ENCODE data around the gene CD72.
"Not testable (repeated sequence)": the region's sequence is repeated elsewhere in the genome, so short reads cannot be mapped to it uniquely, and the experiment has no call there.

CD72 gene

GRCh38 chr9:35636877-35637246, 18.6 kb upstream of the CD72 start:
- not testable (repeated sequence) for H3K27me3 ChIP-seq, H4K20me1 ChIP-seq
- peak overlapping the region; percentile 90 for H3K4me2 ChIP-seq
- peaks cover 12% of the 10 kb centered on the region for H3K9me3 ChIP-seq
- H3K36me3 ChIP-seq, result peaks cover 13% of the 10 kb centered on the region
- peak overlapping the region; percentile 82 for H3K9ac ChIP-seq
- peaks cover 95% of the 10 kb centered on the region for H3K4me1 ChIP-seq
- H3K27ac ChIP-seq, result peak overlapping the region; percentile 97
- peak overlapping the region; percentile 30; the same call in 1 of the 2 replicates for H3K4me3 ChIP-seq

GRCh38 chr9:35636135-35636876, 18.1 kb upstream of the CD72 start:
- Histone ChIP-seq H3K27me3 (no peaks in the 10 kb centered on the region), H3K9ac (peak overlapping the region; percentile 82), H3K4me3 (peak overlapping the region; percentile 30), H3K4me1 (peaks cover 90% of the 10 kb centered on the region), H3K36me3 (peaks cover 12% of the 10 kb centered on the region), H3K27ac (peak overlapping the region; percentile 97), H3K4me2 (peak overlapping the region; percentile 90), H3K9me3 (peaks cover 12% of the 10 kb centered on the region), H4K20me1 (no peaks in the 10 kb centered on the region)
- TF ChIP-seq Cebpa-rat (IDR thresholded peaks at IDR 0.05), result no peak

- no peaks in the 10 kb centered on the region for H3K27me3 ChIP-seq
- H3K27ac ChIP-seq, result peak overlapping the region; percentile 97
- H3K4me1 ChIP-seq, result peaks cover 85% of the 10 kb centered on the region
- H3K4me2 ChIP-seq, result peak overlapping the region; percentile 90
- no peaks in the 10 kb centered on the region for H4K20me1 ChIP-seq
- H3K4me3 ChIP-seq, result peak overlapping the region; percentile 30
- peaks cover 7% of the 10 kb centered on the region; the same call in 1 of the 2 replicates for H3K9me3 ChIP-seq
- TF ChIP-seq Cebpa-rat (IDR thresholded peaks at IDR 0.05), result no peak
- peak overlapping the region; percentile 82 for H3K9ac ChIP-seq
- H3K36me3 ChIP-seq, result peaks cover 6% of the 10 kb centered on the region
Observed at GRCh38 chr9:35635730-35636129, 17.5 kb upstream of the CD72 start.

GRCh38 chr9:35629597-35629996, 11.4 kb upstream of the CD72 start:
- TF ChIP-seq Cebpa-rat (IDR thresholded peaks at IDR 0.05), result no peak
- H3K27ac ChIP-seq, result no peak overlapping the region
- no peaks in the 10 kb centered on the region for H3K36me3 ChIP-seq
- H4K20me1 ChIP-seq, result no peaks in the 10 kb centered on the region
- H3K4me2 ChIP-seq, result no peak overlapping the region
- H3K4me1 ChIP-seq, result peaks cover 72% of the 10 kb centered on the region
- H3K27me3 ChIP-seq, result no peaks in the 10 kb centered on the region
- H3K9me3 ChIP-seq, result no peaks in the 10 kb centered on the region
- H3K4me3 ChIP-seq, result no peak overlapping the region
- H3K9ac ChIP-seq, result no peak overlapping the region

GRCh38 chr9:35628389-35628991, 10.3 kb upstream of the CD72 start:
- Histone ChIP-seq H3K27ac (peak overlapping the region; percentile 22), H3K4me1 (peaks cover 65% of the 10 kb centered on the region), H3K36me3 (no peaks in the 10 kb centered on the region), H4K20me1 (no peaks in the 10 kb centered on the region), H3K9me3 (no peaks in the 10 kb centered on the region), H3K9ac (0 out of 2 replicates have a peak overlapping the region, but pooled peaks have one; percentile 29), H3K4me2 (no peak overlapping the region), H3K27me3 (no peaks in the 10 kb centered on the region), H3K4me3 (no peak overlapping the region)
- TF ChIP-seq Cebpa-rat (IDR thresholded peaks at IDR 0.05), result no peak

- H3K4me3 ChIP-seq, result no peak overlapping the region
- no peaks in the 10 kb centered on the region for H4K20me1 ChIP-seq
- no peaks in the 10 kb centered on the region for H3K27me3 ChIP-seq
- H3K4me1 ChIP-seq, result peaks cover 65% of the 10 kb centered on the region
- peak overlapping the region; percentile 53 for H3K27ac ChIP-seq
- peak overlapping the region; percentile 37 for H3K4me2 ChIP-seq
- no peak for TF ChIP-seq Cebpa-rat (IDR thresholded peaks at IDR 0.05)
- H3K9ac ChIP-seq, result peak overlapping the region; percentile 29; the same call in 1 of the 2 replicates
- H3K9me3 ChIP-seq, result no peaks in the 10 kb centered on the region
- no peaks in the 10 kb centered on the region for H3K36me3 ChIP-seq
Observed at GRCh38 chr9:35627575-35627974, 9.4 kb upstream of the CD72 start.

- H3K9me3 ChIP-seq, result no peaks in the 10 kb centered on the region
- peak overlapping the region; percentile 98 for H3K27ac ChIP-seq
- peaks cover 14% of the 10 kb centered on the region for H3K36me3 ChIP-seq
- peak overlapping the region; percentile 77 for H3K4me3 ChIP-seq
- TF ChIP-seq Cebpa-rat (IDR thresholded peaks at IDR 0.05), result no peak
- H3K4me1 ChIP-seq, result peaks cover 90% of the 10 kb centered on the region
- H3K9ac ChIP-seq, result peak overlapping the region; percentile 90
- no peaks in the 10 kb centered on the region for H3K27me3 ChIP-seq
- H4K20me1 ChIP-seq, result peaks cover 20% of the 10 kb centered on the region; the same call in 1 of the 2 replicates
- peak overlapping the region; percentile 100 for H3K4me2 ChIP-seq
Observed at GRCh38 chr9:35619800-35620158, 1.6 kb upstream of the CD72 start.

- H3K9me3 ChIP-seq, result no peaks in the 10 kb centered on the region
- H3K9ac ChIP-seq, result peak overlapping the region; percentile 90
- no peak for TF ChIP-seq Cebpa-rat (IDR thresholded peaks at IDR 0.05)
- peaks cover 26% of the 10 kb centered on the region; the same call in 1 of the 2 replicates for H4K20me1 ChIP-seq
- peak overlapping the region; percentile 100 for H3K4me2 ChIP-seq
- peak overlapping the region; percentile 77 for H3K4me3 ChIP-seq
- H3K27me3 ChIP-seq, result no peaks in the 10 kb centered on the region
- H3K36me3 ChIP-seq, result peaks cover 21% of the 10 kb centered on the region
- peak overlapping the region; percentile 98 for H3K27ac ChIP-seq
- H3K4me1 ChIP-seq, result peaks cover 94% of the 10 kb centered on the region
Observed at GRCh38 chr9:35618854-35619799, 914 bp upstream of the CD72 start.

GRCh38 chr9:35617548-35617947, 665 bp downstream of the CD72 start:
- H3K36me3 ChIP-seq, result peaks cover 37% of the 10 kb centered on the region
- H3K4me1 ChIP-seq, result peaks cover 97% of the 10 kb centered on the region
- peak overlapping the region; percentile 98 for H3K27ac ChIP-seq
- H3K4me3 ChIP-seq, result peak overlapping the region; percentile 77
- H3K27me3 ChIP-seq, result no peaks in the 10 kb centered on the region
- no peaks in the 10 kb centered on the region for H3K9me3 ChIP-seq
- H3K4me2 ChIP-seq, result peak overlapping the region; percentile 100
- H3K9ac ChIP-seq, result peak overlapping the region; percentile 90
- H4K20me1 ChIP-seq, result peaks cover 42% of the 10 kb centered on the region; the same call in 1 of the 2 replicates
- TF ChIP-seq Cebpa-rat (IDR thresholded peaks at IDR 0.05), result no peak

Measured in BLaER1 (cell line).